ENCODE measurements around the gene TMEM161A.

DNA sequence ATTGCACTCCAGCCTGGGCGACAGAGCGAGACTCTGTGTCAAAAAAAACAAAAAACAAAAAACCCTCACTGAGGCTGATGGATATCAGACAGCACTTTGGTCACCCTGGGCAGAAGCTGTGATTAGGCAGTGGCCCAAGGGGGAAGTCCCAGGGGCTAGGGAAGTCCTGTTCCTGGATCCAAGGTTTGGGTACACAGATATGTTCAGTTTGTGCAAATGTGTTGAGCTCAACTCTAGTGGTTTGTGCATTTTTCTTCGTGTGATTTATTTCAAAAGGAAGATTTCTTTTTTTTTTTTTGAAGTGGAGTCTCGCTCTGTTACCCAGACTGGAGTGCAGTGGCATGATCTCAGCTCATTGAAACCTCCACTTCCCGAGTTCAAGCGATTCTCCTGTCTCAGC, 19.5 kb upstream of the TMEM161A start:
- TF ChIP-seq, protein P1, sequence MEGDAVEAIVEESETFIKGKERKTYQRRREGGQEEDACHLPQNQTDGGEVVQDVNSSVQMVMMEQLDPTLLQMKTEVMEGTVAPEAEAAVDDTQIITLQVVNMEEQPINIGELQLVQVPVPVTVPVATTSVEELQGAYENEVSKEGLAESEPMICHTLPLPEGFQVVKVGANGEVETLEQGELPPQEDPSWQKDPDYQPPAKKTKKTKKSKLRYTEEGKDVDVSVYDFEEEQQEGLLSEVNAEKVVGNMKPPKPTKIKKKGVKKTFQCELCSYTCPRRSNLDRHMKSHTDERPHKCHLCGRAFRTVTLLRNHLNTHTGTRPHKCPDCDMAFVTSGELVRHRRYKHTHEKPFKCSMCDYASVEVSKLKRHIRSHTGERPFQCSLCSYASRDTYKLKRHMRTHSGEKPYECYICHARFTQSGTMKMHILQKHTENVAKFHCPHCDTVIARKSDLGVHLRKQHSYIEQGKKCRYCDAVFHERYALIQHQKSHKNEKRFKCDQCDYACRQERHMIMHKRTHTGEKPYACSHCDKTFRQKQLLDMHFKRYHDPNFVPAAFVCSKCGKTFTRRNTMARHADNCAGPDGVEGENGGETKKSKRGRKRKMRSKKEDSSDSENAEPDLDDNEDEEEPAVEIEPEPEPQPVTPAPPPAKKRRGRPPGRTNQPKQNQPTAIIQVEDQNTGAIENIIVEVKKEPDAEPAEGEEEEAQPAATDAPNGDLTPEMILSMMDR (IDR thresholded peaks at IDR 0.05) = no peak
- TF ChIP-seq EP300 (IDR thresholded peaks at IDR 0.05) = no peak
- TF ChIP-seq POLR2A (IDR thresholded peaks at IDR 0.05) = no peak
